ENCODE measurements around the gene ELK4. TPM values are rescaled to one million over a fixed set of nuclear protein-coding genes. Genes with fewer than 3 reads are reported as not detected.
A peak's percentile ranks its signal among the peaks of the same experiment; 100 is the strongest.

ELK4 gene
- total and polyA plus RNA-seq, 5 donors from 2014 or later: 3.5 to 106 (median 4.7) TPM

DNA sequence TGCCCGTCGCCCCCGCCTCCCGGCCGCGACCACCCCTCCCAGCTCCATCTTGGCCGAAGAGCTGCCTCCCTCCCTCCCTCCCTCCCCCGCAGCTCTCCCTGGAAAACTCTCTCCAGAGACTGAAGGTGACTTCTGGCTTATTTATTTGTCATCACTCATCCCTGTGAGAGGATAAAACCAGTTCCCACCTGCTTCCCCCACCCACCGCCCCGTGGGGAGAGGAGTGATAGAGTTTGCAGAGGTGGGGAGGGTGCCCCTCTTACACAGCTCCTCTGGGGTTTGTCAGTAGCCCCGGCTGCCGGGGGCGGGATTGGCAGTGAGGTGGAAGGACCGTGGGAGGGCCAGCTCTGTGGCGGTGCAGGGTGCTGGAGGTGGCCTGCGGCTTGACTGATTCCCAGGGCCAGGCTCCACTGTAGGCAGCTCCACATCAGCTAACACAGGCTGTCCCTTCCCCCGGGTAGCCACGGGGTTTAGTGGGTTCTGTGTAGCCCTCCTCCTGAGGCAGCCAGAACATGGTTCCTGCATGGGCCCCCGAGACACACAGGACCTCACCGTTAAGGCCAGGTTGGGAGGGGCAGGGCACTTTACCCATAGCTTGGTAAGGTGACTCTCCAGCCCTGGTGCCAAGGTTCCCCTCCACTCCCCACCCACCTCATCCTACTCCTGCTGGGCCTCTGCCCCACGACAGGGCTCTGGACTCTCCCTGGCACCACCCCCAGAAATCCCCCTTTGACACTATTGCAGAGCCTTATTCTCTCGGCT lies 62.2 kb downstream of the ELK4 start:
- ATAC-seq (ENCODE audit: low read depth in 2 of 2) (no peak), DNase-seq (no peak)
- H3K4me1 ChIP-seq (ENCODE audit: control insufficient read depth, insufficient read depth, low read length, poor library complexity, severe bottlenecking): peaks cover 4% of the 10 kb centered on the region
- no peak overlapping the region for H3K4me3 Mint-ChIP-seq
- no peak overlapping the region for H3K4me3 ChIP-seq (ENCODE audit: low read depth, low read length)
- no peaks in the 10 kb centered on the region for H3K9me3 ChIP-seq (ENCODE audit: control insufficient read depth in 2 of 2, low read length in 2 of 2)
- H3K27ac ChIP-seq (ENCODE audit: insufficient read depth, low read length, poor library complexity, severe bottlenecking): no peak overlapping the region
- peaks cover 0 to 11% (median 2%) of the 10 kb centered on the region in 4 donors for H3K4me1 Mint-ChIP-seq
- no peak overlapping the region for H3K27ac Mint-ChIP-seq
- H3K9me3 Mint-ChIP-seq: peaks cover 0 to 3% (median 0%) of the 10 kb centered on the region in 7 donors
- no peaks in the 10 kb centered on the region for H3K36me3 Mint-ChIP-seq
- peaks cover 63% of the 10 kb centered on the region for H3K27me3 Mint-ChIP-seq
- no peaks in the 10 kb centered on the region for H3K36me3 ChIP-seq (ENCODE audit: control insufficient read depth, insufficient read depth, low read length)
- peaks cover 27% of the 10 kb centered on the region for H3K27me3 ChIP-seq (ENCODE audit: control insufficient read depth, insufficient read depth, low read length)

DNA sequence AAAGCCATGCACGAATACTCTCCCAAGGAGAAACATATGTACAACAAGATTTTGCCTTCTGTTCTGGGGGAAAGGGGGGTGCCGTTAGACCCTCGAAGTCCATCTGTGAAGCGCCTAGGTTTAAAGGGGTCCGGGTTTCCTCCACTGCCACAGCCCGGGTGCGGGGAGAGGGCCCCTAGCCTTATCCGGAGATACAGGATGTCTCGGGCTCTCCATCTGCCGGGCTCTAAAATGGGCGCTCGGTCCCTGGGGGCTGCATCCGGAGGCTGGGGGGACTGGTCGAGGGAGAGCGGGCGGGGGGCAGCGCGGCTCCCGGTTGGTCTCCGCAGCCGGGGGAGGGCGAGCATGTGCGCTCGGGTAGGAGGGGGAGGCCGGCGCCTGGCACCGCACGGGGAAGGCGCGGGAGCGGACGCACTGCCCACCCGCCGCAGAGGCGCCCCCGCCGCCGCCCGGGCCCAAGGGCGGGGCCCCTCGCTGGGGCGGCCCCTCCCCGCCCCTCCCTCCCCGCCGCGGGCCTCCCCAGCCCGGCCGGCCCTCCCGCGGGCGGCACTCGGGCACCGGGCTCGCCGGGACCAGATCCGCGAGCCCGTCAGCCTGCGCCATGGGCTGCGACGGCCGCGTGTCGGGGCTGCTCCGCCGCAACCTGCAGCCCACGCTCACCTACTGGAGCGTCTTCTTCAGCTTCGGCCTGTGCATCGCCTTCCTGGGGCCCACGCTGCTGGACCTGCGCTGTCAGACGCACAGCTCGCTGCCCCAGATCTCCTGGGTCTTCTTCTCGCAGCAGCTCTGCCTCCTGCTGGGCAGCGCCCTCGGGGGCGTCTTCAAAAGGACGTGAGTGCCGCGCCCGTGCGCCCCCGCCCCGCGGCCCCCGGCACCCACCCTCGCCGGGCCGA lies 63.1 kb downstream of the ELK4 start:
- H3K36me3 Mint-ChIP-seq: no peaks in the 10 kb centered on the region
- no peak for DNase-seq
- peak overlapping the region in 3 of 4 donors; percentile 52 to 66 (median 65) for H3K4me3 Mint-ChIP-seq

DNA sequence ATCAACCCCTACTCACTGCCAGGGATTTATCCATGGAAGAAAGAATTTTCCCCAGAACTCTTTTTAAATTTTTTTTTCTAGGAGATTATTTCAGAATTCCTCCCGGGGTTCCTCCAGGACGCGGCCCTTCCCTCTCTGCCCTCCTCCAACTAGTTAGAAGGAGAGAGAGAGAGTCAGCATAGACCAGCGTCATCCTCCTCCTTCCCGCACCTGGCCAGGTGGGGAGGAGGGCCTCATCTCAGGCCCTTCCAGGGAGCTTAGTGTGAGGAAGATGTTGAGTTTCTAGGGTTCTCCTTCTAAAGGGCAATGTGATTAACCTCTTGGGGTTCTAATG lies 63.7 kb downstream of the ELK4 start:
- H3K27me3 Mint-ChIP-seq: peaks cover 59% of the 10 kb centered on the region
- DNase-seq: no peak

More for the DNA sequence above, 63.1 kb downstream of the ELK4 start:
- no peak overlapping the region for H3K27ac ChIP-seq (ENCODE audit: insufficient read depth, low read length, poor library complexity, severe bottlenecking)
- no peaks in the 10 kb centered on the region for H3K9me3 ChIP-seq (ENCODE audit: control insufficient read depth in 2 of 2, low read length in 2 of 2)
- peaks cover 0 to 3% (median 0%) of the 10 kb centered on the region in 7 donors for H3K9me3 Mint-ChIP-seq
- H3K4me1 Mint-ChIP-seq: peaks cover 0 to 11% (median 2%) of the 10 kb centered on the region in 4 donors
- H3K4me3 ChIP-seq (ENCODE audit: low read depth, low read length): no peak overlapping the region
- H3K36me3 ChIP-seq (ENCODE audit: control insufficient read depth, insufficient read depth, low read length): no peaks in the 10 kb centered on the region
- no peak overlapping the region for H3K27ac Mint-ChIP-seq
- peaks cover 4% of the 10 kb centered on the region for H3K4me1 ChIP-seq (ENCODE audit: control insufficient read depth, insufficient read depth, low read length, poor library complexity, severe bottlenecking)
- peaks cover 64% of the 10 kb centered on the region for H3K27me3 Mint-ChIP-seq
- H3K27me3 ChIP-seq (ENCODE audit: control insufficient read depth, insufficient read depth, low read length): peaks cover 27% of the 10 kb centered on the region
- ATAC-seq (ENCODE audit: low read depth in 2 of 2): no peak

DNA sequence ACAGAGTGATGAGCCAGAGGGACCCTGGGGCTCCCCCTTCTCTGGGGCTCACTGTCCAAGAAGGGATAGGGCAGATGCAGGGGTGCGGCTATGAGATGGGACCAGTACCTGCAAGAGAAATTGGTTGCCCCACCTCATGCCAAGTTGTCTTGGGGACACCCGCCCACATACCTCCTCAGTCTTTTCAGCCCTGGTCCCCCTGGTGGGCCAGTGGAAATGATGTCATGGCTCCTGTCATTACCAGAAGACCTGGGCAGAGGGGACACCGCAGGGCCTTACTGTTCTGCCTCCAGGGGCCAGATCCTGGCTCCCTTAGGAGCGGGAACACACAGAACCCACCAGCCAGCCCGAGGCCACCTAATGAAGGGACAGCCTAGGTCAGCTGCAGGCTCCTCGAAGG lies 64.1 kb downstream of the ELK4 start:
- H3K27me3 Mint-ChIP-seq: peaks cover 57% of the 10 kb centered on the region
- Histone ChIP-seq H3K4me3 (ENCODE audit: low read depth, low read length) (no peak overlapping the region), H3K9me3 (ENCODE audit: control insufficient read depth in 2 of 2, low read length in 2 of 2) (no peaks in the 10 kb centered on the region), H3K36me3 (ENCODE audit: control insufficient read depth, insufficient read depth, low read length) (no peaks in the 10 kb centered on the region), H3K27me3 (ENCODE audit: control insufficient read depth, insufficient read depth, low read length) (peaks cover 27% of the 10 kb centered on the region), H3K27ac (ENCODE audit: insufficient read depth, low read length, poor library complexity, severe bottlenecking) (no peak overlapping the region), H3K4me1 (ENCODE audit: control insufficient read depth, insufficient read depth, low read length, poor library complexity, severe bottlenecking) (peaks cover 4% of the 10 kb centered on the region)
- H3K4me1 Mint-ChIP-seq: peaks cover 0 to 11% (median 2%) of the 10 kb centered on the region in 4 donors
- DNase-seq (no peak), ATAC-seq (ENCODE audit: low read depth in 2 of 2) (no peak)
- peaks cover 0 to 1% (median 0%) of the 10 kb centered on the region in 7 donors for H3K9me3 Mint-ChIP-seq
- no peak overlapping the region for H3K4me3 Mint-ChIP-seq
- H3K27ac Mint-ChIP-seq: no peak overlapping the region
- H3K36me3 Mint-ChIP-seq: no peaks in the 10 kb centered on the region

More for the DNA sequence above, 63.7 kb downstream of the ELK4 start:
- Histone ChIP-seq H3K9me3 (ENCODE audit: control insufficient read depth in 2 of 2, low read length in 2 of 2) (no peaks in the 10 kb centered on the region), H3K4me3 (ENCODE audit: low read depth, low read length) (no peak overlapping the region), H3K27me3 (ENCODE audit: control insufficient read depth, insufficient read depth, low read length) (peaks cover 27% of the 10 kb centered on the region), H3K27ac (ENCODE audit: insufficient read depth, low read length, poor library complexity, severe bottlenecking) (no peak overlapping the region), H3K4me1 (ENCODE audit: control insufficient read depth, insufficient read depth, low read length, poor library complexity, severe bottlenecking) (peaks cover 4% of the 10 kb centered on the region), H3K36me3 (ENCODE audit: control insufficient read depth, insufficient read depth, low read length) (no peaks in the 10 kb centered on the region)
- Mint-ChIP-seq H3K36me3 (no peaks in the 10 kb centered on the region), H3K9me3 (peaks cover 0 to 1% (median 0%) of the 10 kb centered on the region in 7 donors), H3K4me1 (peaks cover 0 to 11% (median 2%) of the 10 kb centered on the region in 4 donors), H3K4me3 (peak overlapping the region in 3 of 4 donors; percentile 46 to 52 (median 50)), H3K27ac (no peak overlapping the region)
- ATAC-seq (ENCODE audit: low read depth in 2 of 2): no peak

DNA sequence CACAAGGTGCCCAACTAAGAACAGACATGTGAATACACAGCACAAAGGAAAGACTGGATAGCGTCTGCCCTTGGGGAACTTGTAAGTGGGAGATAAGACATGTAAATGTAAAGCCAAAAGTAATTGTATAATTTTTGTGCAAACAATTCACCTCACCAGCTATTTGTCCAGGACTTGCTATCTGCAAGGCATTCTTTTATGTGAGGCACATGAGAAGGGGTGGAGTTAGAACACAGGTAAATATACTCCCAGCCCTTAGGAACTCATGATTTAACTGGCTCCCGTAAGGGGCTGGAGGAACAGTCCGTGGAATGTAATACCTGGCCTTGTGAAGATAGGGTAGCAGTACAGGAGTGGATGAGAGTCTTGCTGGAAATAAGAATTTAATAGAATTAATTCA lies 66.0 kb downstream of the ELK4 start:
- peaks cover 3 to 5% of the 10 kb centered on the region in 2 experiments for H3K9me3 ChIP-seq (ENCODE audit: control insufficient read depth in 2 of 2, low read length in 2 of 2)
- Mint-ChIP-seq H3K9me3 (peaks cover 0 to 12% (median 3%) of the 10 kb centered on the region in 7 donors), H3K27me3 (peaks cover 50% of the 10 kb centered on the region), H3K4me1 (peaks cover 0 to 11% (median 2%) of the 10 kb centered on the region in 4 donors), H3K27ac (no peak overlapping the region), H3K4me3 (no peak overlapping the region), H3K36me3 (no peaks in the 10 kb centered on the region)
- peaks cover 24% of the 10 kb centered on the region for H3K27me3 ChIP-seq (ENCODE audit: control insufficient read depth, insufficient read depth, low read length)
- H3K27ac ChIP-seq (ENCODE audit: insufficient read depth, low read length, poor library complexity, severe bottlenecking): no peak overlapping the region
- no peaks in the 10 kb centered on the region for H3K36me3 ChIP-seq (ENCODE audit: control insufficient read depth, insufficient read depth, low read length)
- H3K4me3 ChIP-seq (ENCODE audit: low read depth, low read length): no peak overlapping the region
- H3K4me1 ChIP-seq (ENCODE audit: control insufficient read depth, insufficient read depth, low read length, poor library complexity, severe bottlenecking): peaks cover 4% of the 10 kb centered on the region
- ATAC-seq (ENCODE audit: low read depth in 2 of 2): no peak
- DNase-seq: no peak

DNA sequence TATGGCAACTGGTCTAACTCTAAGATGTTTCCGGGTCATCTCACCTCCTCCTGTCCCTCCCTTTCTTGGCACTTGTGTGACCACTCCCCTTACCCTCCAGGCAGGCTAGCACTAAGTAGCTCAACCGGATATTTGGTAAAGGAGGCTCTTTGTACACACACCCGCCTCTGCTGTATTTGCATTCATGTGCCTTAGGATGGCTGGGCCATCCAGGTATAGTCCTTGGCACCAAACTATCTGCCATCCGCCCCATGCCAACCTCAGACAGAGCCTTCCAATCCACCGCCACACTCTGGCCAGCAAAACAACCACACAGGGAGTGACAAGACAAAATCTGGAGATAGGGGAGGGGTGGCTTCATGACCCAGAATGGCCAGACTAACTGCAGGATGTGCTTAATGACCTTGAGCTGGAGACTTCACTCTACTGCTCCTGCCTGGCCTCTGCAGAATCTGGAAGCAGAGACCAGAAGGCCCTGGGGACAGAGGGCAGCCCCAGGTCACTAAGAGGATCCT lies 67.8 kb downstream of the ELK4 start:
- H3K4me3 ChIP-seq (ENCODE audit: low read depth, low read length): no peak overlapping the region
- peaks cover 3 to 5% of the 10 kb centered on the region in 2 experiments for H3K9me3 ChIP-seq (ENCODE audit: control insufficient read depth in 2 of 2, low read length in 2 of 2)
- DNase-seq: no peak
- H3K27ac ChIP-seq (ENCODE audit: insufficient read depth, low read length, poor library complexity, severe bottlenecking): no peak overlapping the region
- Mint-ChIP-seq H3K27ac (no peak overlapping the region), H3K4me3 (no peak overlapping the region), H3K4me1 (peaks cover 0 to 5% (median 2%) of the 10 kb centered on the region in 4 donors), H3K9me3 (peaks cover 0 to 15% (median 3%) of the 10 kb centered on the region in 7 donors), H3K27me3 (peaks cover 45% of the 10 kb centered on the region), H3K36me3 (no peaks in the 10 kb centered on the region)
- peaks cover 31% of the 10 kb centered on the region for H3K27me3 ChIP-seq (ENCODE audit: control insufficient read depth, insufficient read depth, low read length)
- no peak for ATAC-seq (ENCODE audit: low read depth in 2 of 2)
- H3K36me3 ChIP-seq (ENCODE audit: control insufficient read depth, insufficient read depth, low read length): no peaks in the 10 kb centered on the region
- H3K4me1 ChIP-seq (ENCODE audit: control insufficient read depth, insufficient read depth, low read length, poor library complexity, severe bottlenecking): peaks cover 4% of the 10 kb centered on the region

DNA sequence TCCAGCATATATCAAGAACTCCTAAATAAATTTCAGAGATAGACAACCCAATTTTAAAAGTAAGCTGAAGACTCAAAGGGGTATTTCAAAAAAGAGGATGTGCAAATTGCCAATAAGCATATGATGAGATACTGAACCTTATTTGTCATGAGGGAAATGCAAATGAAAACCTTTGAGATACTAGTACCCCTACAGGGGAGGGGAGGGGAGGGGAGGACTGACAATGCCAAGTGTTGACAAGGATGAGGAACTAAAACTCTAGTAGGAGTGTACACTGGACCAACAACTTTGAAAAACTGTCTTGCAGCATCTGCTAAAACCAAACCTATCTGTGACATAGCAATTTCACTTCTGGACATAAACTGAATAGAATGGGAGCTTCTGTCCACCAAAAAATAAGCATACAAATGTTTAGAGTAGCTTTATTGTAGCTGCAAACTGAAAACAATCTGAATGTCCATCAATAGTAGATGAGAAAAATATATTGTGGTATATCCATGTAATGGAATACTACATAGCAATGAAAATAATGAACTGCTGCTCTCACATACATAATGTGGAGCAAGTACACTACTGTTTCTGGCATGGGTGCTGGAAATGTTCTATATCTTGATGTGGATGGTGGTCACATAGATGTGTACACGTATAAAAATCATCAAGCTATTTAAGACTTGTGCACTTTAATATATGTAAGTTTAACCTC lies 70.2 kb downstream of the ELK4 start:
- no peaks in the 10 kb centered on the region for H3K36me3 Mint-ChIP-seq
- Histone ChIP-seq H3K4me1 (ENCODE audit: control insufficient read depth, insufficient read depth, low read length, poor library complexity, severe bottlenecking) (no peaks in the 10 kb centered on the region), H3K36me3 (ENCODE audit: control insufficient read depth, insufficient read depth, low read length) (no peaks in the 10 kb centered on the region), H3K9me3 (ENCODE audit: control insufficient read depth in 2 of 2, low read length in 2 of 2) (peaks cover 3 to 5% of the 10 kb centered on the region in 2 experiments), H3K4me3 (ENCODE audit: low read depth, low read length) (no peak overlapping the region), H3K27ac (ENCODE audit: insufficient read depth, low read length, poor library complexity, severe bottlenecking) (no peak overlapping the region), H3K27me3 (ENCODE audit: control insufficient read depth, insufficient read depth, low read length) (peaks cover 23% of the 10 kb centered on the region)
- peaks cover 0 to 18% (median 3%) of the 10 kb centered on the region in 7 donors for H3K9me3 Mint-ChIP-seq
- no peak for ATAC-seq (ENCODE audit: low read depth in 2 of 2)
- peaks cover 44% of the 10 kb centered on the region for H3K27me3 Mint-ChIP-seq
- H3K4me3 Mint-ChIP-seq: no peak overlapping the region
- no peak for DNase-seq
- H3K4me1 Mint-ChIP-seq: no peaks in the 10 kb centered on the region
- H3K27ac Mint-ChIP-seq: no peak overlapping the region

Measured in CD4-positive, CD25-positive, alpha-beta regulatory T cell (primary cell).